Thymus (tissue), 11 donors: ENCODE measurements around the gene PCSK4. TPM values are rescaled to one million over a fixed set of nuclear protein-coding genes. Genes with fewer than 3 reads are reported as not detected.
A peak's percentile ranks its signal among the peaks of the same experiment; 100 is the strongest.

Experiments used
- DNase-seq, 9 donors: peaks; one replicate each; pipeline ENCODE4 v3.0.0-alpha.2; 2013; ENCODE audit warnings: low spot score in 9 of 9, low read depth in 6 of 9, missing footprints in 1 of 9
- H3K27ac ChIP-seq, 2 donors: one replicate each; pipeline ENCODE4 v1.5.1; 2013; ENCODE audit warnings: control low read depth in 1 of 2, low read depth in 1 of 2, low read length in 1 of 2, mild to moderate bottlenecking in 1 of 2, moderate library complexity in 1 of 2
- H3K27me3 ChIP-seq, 2 donors: one replicate each; pipeline ENCODE4 v1.5.1; 2013; ENCODE audit warnings: low read length in 1 of 2; ENCODE audit not compliant: control insufficient read depth in 2 of 2, insufficient read depth in 1 of 2
- H3K36me3 ChIP-seq, 2 donors: one replicate each; pipeline ENCODE4 v1.5.1; 2013; ENCODE audit warnings: low read length in 1 of 2, mild to moderate bottlenecking in 1 of 2, moderate library complexity in 1 of 2; ENCODE audit not compliant: control insufficient read depth in 2 of 2, insufficient read depth in 2 of 2
- H3K4me1 ChIP-seq, 2 donors: one replicate each; pipeline ENCODE4 v1.5.1; 2013; ENCODE audit warnings: low read length in 2 of 2; ENCODE audit not compliant: control insufficient read depth in 2 of 2, insufficient read depth in 2 of 2
- H3K4me3 ChIP-seq, 2 donors: one replicate each; pipeline ENCODE4 v1.5.1; 2013; ENCODE audit warnings: low read length in 2 of 2, control low read depth in 1 of 2, mild to moderate bottlenecking in 1 of 2
- H3K9me3 ChIP-seq, 2 donors: one replicate each; pipeline ENCODE4 v1.5.1; 2013; ENCODE audit warnings: low read length in 1 of 2, mild to moderate bottlenecking in 1 of 2; ENCODE audit not compliant: control insufficient read depth in 2 of 2, insufficient read depth in 1 of 2
- WGBS: extraction: QIAGEN DNeasy Blood & Tissue Kit; methylation state at CpG from one replicate; pipeline ENCODE4 v1.1.7; 2013; 5-methylcytosine and 5-hydroxymethylcytosine counted together
- polyA plus RNA-seq: library from polyadenylated mRNA; stranded (reverse); fragments of 200-250 nt; gene quantifications from one replicate; pipeline ENCODE4 v1.2.3, GENCODE V29; 2013
- total RNA-seq: library from RNA; stranded (reverse); fragments of 120-200 nt; gene quantifications from one replicate; pipeline ENCODE4 v1.2.4, GENCODE V29; 2013
- donor health status: healthy.

Gene PCSK4
- total and polyA plus RNA-seq, 2 donors: 4.9 to 11.5 TPM

DNA sequence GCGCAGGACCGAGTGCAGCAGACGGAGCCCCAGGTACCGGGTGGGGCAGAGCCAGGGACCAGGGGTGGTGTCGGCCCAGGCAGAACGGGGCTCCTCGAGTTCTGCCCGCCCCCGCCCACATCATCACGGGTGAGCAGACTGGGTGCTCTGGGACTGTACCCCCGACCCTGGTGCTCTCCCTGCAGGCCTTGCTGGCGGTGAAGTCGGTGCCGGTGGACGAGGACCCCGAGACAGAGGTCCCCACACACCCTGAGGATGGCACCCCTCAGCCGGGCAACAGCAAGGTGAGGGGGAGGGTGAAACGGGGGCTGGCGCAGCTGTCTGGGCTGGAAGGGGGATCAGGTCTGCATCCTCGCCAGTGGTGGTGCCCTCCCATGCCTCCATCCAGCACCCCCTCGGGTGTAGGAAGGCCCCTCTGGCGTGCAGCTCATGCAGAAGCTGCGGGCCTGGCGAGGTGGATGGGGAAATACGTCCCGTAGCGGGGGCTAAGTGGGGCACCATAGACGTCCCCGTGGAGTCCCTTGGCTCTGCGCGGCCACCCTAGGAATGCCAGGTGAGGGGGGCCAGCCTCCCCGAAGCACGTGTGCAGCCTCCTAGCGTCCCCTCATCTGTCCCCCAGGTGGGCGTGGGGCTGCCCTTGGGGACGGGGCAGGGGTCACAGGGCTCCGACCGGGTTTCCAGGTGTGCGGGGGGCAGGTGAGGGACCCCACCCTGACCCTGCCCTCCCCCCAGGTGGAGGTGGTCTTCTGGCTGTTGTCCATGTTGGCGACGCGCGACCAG is 33.8 kb downstream of the PCSK4 start:
- Histone ChIP-seq H3K4me3 (no peak overlapping the region), H3K36me3 (peaks cover 0 to 4% of the 10 kb centered on the region in 2 donors), H3K9me3 (peaks cover 5 to 6% of the 10 kb centered on the region in 2 donors), H3K27ac (no peak overlapping the region), H3K4me1 (peaks cover 5 to 15% of the 10 kb centered on the region in 2 donors), H3K27me3 (peaks cover 56 to 86% of the 10 kb centered on the region in 2 donors)
- no peak for DNase-seq
- 45% methylated on average over 43 of the region's 43 CpGs for WGBS

DNA sequence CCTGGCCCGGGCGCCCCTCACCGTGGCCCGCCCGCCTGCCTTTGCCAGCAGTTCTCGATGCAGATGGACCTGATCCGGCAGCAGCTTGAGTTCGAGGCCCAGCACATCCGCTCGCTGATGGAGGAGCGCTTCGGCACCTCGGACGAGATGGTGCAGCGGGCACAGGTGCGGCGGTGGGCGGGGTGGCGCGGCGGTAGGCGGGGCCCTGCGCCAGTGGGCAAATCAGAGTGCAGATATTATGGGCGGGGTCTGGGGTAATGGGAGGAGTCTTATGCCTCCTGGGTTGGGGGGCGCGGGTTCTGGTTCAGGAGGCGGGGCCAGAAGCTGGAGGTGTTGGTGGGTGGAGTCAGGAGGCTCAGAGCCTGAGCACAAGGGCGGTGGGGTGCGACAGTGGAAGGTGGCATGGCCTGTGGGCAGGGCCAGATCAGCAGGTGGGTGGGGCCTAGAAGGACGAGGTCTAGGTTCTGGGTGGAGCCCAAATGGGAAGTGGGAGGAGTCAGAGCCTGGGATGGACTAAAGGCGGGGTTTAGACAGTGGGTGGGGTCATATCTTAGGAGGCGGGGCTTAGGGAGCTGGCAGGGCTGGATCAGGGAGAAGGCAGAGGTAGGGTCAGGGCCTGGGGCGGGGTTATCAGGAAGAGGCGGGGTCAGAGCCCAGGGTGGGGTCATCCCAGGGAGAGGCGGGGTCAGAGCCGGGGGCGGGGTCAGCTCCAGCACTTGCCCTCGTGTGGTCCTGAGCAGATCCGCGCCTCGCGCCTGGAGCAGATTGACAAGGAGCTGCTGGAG is 34.6 kb downstream of the PCSK4 start:
- H3K36me3 ChIP-seq: peaks cover 0 to 1% of the 10 kb centered on the region in 2 donors
- peaks cover 63 to 94% of the 10 kb centered on the region in 2 donors for H3K27me3 ChIP-seq
- 6% methylated on average over 42 of the region's 42 CpGs for WGBS
- peaks cover 5 to 15% of the 10 kb centered on the region in 2 donors for H3K4me1 ChIP-seq
- DNase-seq: peak in 2 of 9 donors; percentile 42 to 59
- peaks cover 5 to 11% of the 10 kb centered on the region in 2 donors for H3K9me3 ChIP-seq
- H3K27ac ChIP-seq: no peak overlapping the region
- peak overlapping the region in 1 of 2 donors; percentile 4 for H3K4me3 ChIP-seq

DNA sequence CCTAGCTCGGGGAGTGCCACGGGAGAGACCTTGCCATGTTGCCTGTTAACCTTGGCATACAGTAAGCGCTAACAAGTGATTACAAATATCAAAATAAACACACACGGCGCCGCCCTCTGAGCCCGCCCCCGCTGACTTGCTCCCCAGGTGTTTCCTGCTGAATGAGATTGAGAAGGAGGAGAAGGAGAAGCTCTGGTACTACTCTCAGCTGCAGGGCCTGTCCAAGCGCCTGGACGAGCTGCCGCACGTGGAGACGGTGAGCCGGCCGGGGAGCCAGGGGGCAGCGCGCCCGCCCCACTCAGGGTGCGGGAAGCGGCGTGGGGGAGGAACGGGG is 35.2 kb downstream of the PCSK4 start:
- Histone ChIP-seq H3K9me3 (peaks cover 5 to 15% of the 10 kb centered on the region in 2 donors), H3K4me3 (peak overlapping the region in 1 of 2 donors; percentile 4), H3K27me3 (peaks cover 67 to 99% of the 10 kb centered on the region in 2 donors), H3K27ac (no peak overlapping the region), H3K36me3 (no peaks in the 10 kb centered on the region), H3K4me1 (peaks cover 5 to 18% of the 10 kb centered on the region in 2 donors)
- DNase-seq: peak in 1 of 9 donors; percentile 42
- WGBS: 2% methylated on average over 22 of the region's 22 CpGs

DNA sequence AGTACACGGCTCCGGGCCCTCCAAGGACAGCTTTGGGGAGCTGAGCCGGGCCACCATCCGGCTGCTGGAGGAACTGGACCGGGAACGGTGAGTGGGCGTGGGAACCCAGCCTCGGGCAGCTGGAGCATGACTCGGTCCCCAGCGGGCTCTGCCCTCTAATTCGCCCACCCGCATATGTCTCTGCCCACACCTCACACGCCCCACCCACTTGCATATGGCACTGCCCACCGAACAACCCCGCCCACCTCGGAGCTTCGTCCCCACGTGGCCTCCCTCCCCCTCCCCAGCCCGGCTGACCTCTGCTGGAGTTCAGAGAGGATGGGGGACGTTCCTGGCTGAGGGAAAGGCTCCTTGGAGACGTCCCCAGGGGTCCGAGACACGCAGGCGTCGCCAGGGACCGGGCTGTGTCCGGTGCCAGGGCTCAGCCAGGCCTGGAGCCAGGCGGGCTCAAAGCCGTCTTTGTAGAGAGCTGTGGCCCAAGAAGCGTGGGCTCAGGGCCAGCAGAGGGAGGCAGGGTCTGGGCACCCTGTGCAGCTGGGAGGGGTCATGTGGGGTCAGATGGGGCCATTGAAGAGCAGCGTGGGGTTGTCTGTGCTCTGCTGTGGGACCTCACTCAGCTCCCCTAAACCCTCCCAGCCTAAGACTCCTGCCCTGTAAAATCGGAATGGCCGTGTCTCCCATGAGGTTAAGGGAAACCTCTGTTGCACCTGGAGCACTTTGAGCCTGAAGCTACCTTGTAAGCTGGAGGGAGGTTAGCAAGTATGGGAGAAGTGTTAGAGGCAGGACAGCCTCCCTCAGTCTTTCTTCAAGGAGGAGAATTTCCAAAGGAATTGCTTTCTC is 36.4 kb downstream of the PCSK4 start:
- Histone ChIP-seq H3K27me3 (peaks cover 77 to 99% of the 10 kb centered on the region in 2 donors), H3K4me1 (peaks cover 5 to 18% of the 10 kb centered on the region in 2 donors), H3K9me3 (peaks cover 5 to 15% of the 10 kb centered on the region in 2 donors), H3K27ac (no peak overlapping the region), H3K4me3 (no peak overlapping the region), H3K36me3 (no peaks in the 10 kb centered on the region)
- WGBS: 51% methylated on average over 33 of the region's 33 CpGs
- DNase-seq: no peak

DNA sequence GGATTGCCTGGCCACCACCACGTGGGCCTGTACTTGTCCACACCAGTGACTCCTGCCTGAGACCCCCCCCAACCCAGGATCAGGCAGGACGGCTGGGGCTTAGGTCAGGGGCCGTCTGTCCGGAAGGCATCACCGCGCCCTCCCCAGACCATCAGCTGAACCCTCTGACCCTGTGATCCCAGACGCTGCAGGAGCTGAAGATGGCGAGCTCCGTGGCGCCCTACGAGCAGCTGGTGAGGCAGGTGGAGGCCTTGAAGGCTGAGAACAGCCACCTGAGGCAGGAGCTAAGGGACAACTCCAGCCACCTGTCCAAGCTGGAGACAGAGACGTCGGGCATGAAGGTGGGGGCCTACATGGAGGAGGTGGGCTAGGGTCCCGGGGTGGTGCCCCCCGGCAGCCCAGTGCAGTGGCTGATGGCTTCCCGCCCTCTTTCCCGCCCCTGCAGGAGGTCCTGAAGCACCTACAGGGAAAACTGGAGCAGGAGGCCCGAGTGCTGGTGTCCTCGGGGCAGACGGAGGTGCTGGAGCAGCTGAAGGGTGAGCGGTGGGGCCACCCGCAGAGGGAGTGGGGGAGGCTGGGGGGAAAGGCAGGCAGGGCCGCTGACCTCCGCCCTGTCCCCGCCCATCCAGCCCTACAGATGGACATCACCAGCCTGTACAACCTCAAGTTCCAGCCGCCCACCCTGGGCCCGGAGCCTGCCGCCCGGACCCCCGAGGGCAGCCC is 37.2 kb downstream of the PCSK4 start:
- Histone ChIP-seq H3K36me3 (no peaks in the 10 kb centered on the region), H3K27me3 (peaks cover 80 to 100% of the 10 kb centered on the region in 2 donors), H3K4me1 (peaks cover 5 to 18% of the 10 kb centered on the region in 2 donors), H3K9me3 (peaks cover 5 to 15% of the 10 kb centered on the region in 2 donors), H3K27ac (no peak overlapping the region), H3K4me3 (no peak overlapping the region)
- no peak for DNase-seq
- WGBS: 83% methylated on average over 30 of the region's 30 CpGs

DNA sequence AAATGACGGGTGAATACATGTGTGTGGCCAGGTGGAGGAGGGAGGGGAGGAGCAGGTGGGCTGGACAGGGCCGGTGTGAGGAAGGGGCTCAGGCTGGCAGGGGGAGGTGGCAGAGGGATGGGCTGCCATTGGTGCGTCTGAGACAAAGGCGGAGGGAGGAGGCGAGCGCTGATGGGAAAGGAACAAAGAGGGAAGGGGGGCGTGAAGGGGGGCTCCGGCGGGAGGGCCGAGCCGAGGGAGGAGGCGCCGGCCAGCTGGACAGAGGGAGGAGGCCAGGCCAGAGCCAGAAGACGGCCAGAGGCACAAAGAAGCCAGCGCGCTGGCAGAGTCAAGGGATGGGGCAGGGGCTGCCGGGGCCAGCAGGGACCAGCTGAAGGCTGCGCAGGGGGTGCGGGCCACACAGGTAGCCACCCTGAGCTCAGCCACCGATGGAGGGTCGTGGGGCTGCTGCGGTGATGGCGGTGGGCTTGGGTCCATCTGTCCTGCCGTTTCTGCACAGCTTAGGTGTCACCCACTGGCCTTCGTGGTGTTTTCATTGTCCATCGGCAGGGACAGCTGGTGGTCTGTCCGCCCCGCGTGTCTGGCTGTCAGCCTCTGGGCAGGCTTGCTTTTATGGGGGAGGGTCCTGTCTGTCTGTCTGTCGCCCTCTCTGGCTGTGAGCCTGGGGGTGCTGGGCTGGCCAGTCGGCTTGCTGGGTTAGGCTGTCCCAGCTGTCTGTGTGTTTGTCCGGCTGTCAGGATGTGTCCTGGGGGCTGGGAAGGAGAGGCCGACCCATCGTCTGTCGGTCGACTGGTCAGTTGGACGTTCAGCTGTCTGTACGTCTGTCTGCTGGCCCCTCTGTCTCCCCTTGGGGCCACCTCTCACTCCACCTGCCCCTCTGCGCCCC is 38.0 kb downstream of the PCSK4 start:
- H3K4me1 ChIP-seq: peaks cover 5 to 18% of the 10 kb centered on the region in 2 donors
- H3K4me3 ChIP-seq: no peak overlapping the region
- 53% methylated on average over 39 of the region's 39 CpGs for WGBS
- no peak overlapping the region for H3K27ac ChIP-seq
- DNase-seq: no peak
- H3K36me3 ChIP-seq: no peaks in the 10 kb centered on the region
- peaks cover 80 to 100% of the 10 kb centered on the region in 2 donors for H3K27me3 ChIP-seq
- peaks cover 5 to 17% of the 10 kb centered on the region in 2 donors for H3K9me3 ChIP-seq

DNA sequence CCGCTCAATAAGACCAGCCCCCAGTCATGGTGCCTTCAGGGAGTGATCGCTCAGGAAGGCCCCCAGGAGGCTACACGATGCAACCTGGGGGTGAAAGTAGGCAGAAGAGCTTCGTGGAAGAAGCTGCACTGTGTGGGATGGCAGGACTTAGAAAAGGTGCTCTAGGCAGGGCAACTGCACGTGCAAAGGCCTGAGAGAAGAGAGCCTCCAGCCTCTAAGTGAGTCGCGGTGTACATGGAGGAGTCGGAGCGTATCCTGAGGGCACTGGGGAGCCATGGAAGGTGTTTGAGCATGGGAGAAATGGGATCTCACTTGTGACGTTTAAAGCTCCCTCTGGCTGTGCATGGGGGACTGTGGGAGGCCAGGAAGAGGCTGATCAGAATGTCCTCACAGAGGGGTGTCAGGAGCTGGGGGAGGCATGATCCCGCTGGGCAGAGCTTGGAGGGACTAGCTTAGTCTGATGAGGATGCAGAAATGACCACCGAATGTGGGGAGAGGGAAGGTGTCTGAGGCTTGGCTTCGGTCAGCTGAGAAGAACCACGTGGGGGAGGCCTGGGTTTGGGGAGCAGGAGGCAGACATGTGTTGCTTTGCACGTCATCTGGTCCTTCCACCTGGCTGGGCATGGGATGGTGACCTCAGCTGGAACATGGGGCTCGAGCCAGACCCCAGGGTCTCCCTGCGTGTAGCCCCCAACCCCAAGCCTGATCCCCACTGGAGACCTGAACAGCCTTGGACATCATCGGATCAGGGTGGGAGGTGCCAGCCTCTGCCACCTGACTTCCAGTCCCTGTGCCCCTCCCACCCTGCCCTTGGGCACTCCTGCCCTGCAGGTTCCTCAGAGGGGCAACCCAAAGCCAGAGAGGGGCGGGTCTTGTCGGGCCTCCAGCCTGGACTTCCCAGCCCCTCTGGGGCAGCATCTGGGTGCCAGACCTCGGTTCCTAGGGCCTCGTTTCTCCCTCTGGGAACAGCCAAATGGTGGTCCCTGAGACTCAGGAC is 39.1 kb downstream of the PCSK4 start:
- Histone ChIP-seq H3K36me3 (no peaks in the 10 kb centered on the region), H3K4me3 (no peak overlapping the region), H3K9me3 (peaks cover 5 to 22% of the 10 kb centered on the region in 2 donors), H3K27me3 (peaks cover 80 to 100% of the 10 kb centered on the region in 2 donors), H3K27ac (no peak overlapping the region), H3K4me1 (peaks cover 5 to 18% of the 10 kb centered on the region in 2 donors)
- 66% methylated on average over 22 of the region's 22 CpGs for WGBS
- DNase-seq: no peak
